ENCODE results near the gene PDS5B.

The PDS5B gene

DNA sequence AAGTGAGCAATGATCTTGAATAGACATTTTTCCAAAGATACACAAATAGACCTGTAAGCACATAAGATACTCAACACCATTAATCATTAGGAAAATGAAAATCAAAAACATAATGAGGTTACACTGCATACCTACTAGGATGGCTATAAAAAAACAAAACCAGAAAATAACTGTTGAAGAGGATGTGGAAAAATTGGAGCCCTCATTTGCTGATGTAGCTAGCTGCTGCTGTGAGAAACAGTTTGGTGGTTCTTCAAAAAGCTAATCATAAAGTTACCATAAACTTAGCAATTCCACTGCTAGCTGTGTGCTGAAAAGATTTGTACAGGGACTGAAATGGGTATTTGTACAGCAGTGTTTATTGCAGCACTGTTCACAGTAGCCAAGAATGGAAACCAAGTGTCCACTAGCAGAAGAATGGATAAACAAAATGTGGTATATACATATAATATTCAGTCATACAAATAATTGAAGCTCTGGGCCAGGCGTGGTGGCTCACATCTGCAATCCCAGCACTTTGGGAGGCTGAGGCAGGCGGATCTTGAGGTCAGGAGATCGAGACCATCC lies 46.2 kb downstream of the PDS5B start:
- no peak for DNase-seq (ENCODE audit: insufficient read length, low spot score)
- FAIRE-seq = no peak
- TF ChIP-seq, protein P1, sequence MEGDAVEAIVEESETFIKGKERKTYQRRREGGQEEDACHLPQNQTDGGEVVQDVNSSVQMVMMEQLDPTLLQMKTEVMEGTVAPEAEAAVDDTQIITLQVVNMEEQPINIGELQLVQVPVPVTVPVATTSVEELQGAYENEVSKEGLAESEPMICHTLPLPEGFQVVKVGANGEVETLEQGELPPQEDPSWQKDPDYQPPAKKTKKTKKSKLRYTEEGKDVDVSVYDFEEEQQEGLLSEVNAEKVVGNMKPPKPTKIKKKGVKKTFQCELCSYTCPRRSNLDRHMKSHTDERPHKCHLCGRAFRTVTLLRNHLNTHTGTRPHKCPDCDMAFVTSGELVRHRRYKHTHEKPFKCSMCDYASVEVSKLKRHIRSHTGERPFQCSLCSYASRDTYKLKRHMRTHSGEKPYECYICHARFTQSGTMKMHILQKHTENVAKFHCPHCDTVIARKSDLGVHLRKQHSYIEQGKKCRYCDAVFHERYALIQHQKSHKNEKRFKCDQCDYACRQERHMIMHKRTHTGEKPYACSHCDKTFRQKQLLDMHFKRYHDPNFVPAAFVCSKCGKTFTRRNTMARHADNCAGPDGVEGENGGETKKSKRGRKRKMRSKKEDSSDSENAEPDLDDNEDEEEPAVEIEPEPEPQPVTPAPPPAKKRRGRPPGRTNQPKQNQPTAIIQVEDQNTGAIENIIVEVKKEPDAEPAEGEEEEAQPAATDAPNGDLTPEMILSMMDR (IDR thresholded peaks at IDR 0.05; ENCODE audit: insufficient read depth, missing control alignments) = no peak

- no peak for DNase-seq (ENCODE audit: insufficient read length, low spot score)
- TF ChIP-seq, protein P1 (IDR thresholded peaks at IDR 0.05; ENCODE audit: insufficient read depth, missing control alignments) = no peak
- no peak for FAIRE-seq
These were observed 50.5 kb downstream of the PDS5B start for GRCh38 chr13:32636711-32637110.

- TF ChIP-seq, protein P1 (IDR thresholded peaks at IDR 0.05; ENCODE audit: insufficient read depth, missing control alignments) = no peak
- FAIRE-seq (no peak), DNase-seq (ENCODE audit: insufficient read length, low spot score) (no peak)
These were observed 52.5 kb downstream of the PDS5B start for GRCh38 chr13:32638739-32639138.

- TF ChIP-seq, protein P1 (IDR thresholded peaks at IDR 0.05; ENCODE audit: insufficient read depth, missing control alignments) = peak; percentile 85
- no peak for DNase-seq (ENCODE audit: insufficient read length, low spot score)
- peak; percentile 56 for FAIRE-seq
These were observed 53.4 kb downstream of the PDS5B start for GRCh38 chr13:32639502-32640105.

GRCh38 chr13:32642316-32642715 lies 56.1 kb downstream of the PDS5B start:
- FAIRE-seq (no peak), DNase-seq (ENCODE audit: insufficient read length, low spot score) (no peak)
- TF ChIP-seq, protein P1 (IDR thresholded peaks at IDR 0.05; ENCODE audit: insufficient read depth, missing control alignments) = no peak

- no peak for DNase-seq (ENCODE audit: insufficient read length, low spot score)
- peak; percentile 32 for FAIRE-seq
- TF ChIP-seq, protein P1 (IDR thresholded peaks at IDR 0.05; ENCODE audit: insufficient read depth, missing control alignments) = no peak
These were observed 56.6 kb downstream of the PDS5B start for GRCh38 chr13:32642858-32643257.

DNA sequence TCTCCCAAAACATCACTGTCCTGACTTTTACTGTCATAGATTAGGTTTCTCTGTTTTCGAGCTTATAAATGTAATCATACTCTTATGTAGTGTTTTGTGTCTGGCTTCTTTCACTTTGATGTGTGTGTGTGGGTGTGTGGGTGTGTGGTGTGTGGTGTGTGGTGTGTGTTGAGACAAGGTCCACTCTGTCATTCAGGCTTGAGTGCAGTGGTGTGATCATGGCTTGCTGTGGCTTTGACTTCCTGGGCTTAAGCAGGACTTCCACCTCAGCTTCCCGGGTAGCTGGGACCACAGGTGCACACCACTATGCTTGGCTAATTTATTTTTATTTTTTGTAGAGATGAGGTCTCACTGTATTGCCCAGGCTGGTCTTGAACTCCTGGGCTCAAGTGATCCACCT lies 59.6 kb downstream of the PDS5B start:
- no peak for FAIRE-seq
- DNase-seq (ENCODE audit: insufficient read length, low spot score) = no peak
- TF ChIP-seq, protein P1 (IDR thresholded peaks at IDR 0.05; ENCODE audit: insufficient read depth, missing control alignments) = no peak
